ENCODE measurements around the gene ERVH48-1.

DNA sequence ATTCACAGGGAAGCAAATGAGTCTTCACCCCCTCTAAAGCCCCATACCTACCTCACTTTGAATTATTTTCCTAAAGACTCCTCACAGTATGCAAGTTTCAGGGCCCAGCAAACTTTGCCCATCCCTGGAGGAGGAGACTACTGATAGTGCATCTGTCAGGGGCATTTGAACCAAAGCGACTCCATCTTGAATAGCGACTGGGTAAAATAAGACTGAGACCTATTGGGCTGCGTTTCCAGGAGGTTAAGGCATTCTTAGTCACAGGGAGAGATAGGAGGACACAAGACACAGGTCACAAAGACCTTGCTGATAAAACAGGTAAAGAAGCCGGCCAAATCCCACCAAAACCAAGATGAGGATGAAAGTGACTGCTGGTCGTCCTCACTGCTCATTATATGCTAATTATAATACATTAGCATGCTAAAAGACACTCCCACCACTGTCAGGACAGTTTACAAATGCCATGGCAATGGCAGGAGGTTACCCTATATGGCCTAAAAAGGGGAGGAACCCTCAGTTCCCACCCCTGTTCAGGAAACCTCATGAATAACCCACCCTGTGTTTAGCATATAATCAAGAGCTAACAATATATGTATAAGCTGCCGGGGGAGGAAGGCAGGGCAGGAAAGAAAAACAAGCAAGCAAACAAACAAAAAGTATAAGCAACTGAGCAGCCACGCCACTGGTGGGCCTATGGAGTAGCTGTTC lies 45.7 kb upstream of the ERVH48-1 start:
- no peak for TF ChIP-seq POLR2AphosphoS5 (IDR thresholded peaks at IDR 0.05)
- TF ChIP-seq CTCF (IDR thresholded peaks at IDR 0.05) = no peak
- TF ChIP-seq POLR2A (IDR thresholded peaks at IDR 0.05) = no peak

All from transverse colon (tissue), 4 donors.